Fibroblast of villous mesenchyme (primary cell): ENCODE data around the gene APBB2. TPM values are rescaled to one million over a fixed set of nuclear protein-coding genes. Genes with fewer than 3 reads are reported as not detected.

Experiments
- DNase-seq: peaks from one replicate; pipeline ENCODE4 v3.0.0-alpha.2; 2010; ENCODE audit warnings: low read depth
- H3K4me3 ChIP-seq: 2 replicates; pipeline ENCODE4 v1.5.1; 2011; ENCODE audit warnings: low read depth, mild to moderate bottlenecking, low read length
- total RNA-seq: library from RNA; depleted of rRNA; stranded (reverse); fragments of >200 nt; gene quantifications from 2 replicates; pipeline ENCODE4 v1.2.3, GENCODE V29; 2012
- TF ChIP-seq, protein P1 (sequence below): IDR thresholded peaks from 2 replicates; pipeline ENCODE4 v1.5.1; 2012; ENCODE audit warnings: low read depth, mild to moderate bottlenecking, low read length; ENCODE audit not compliant: insufficient read depth

The APBB2 gene
- total RNA-seq, 1 donor, result 133 TPM

DNA sequence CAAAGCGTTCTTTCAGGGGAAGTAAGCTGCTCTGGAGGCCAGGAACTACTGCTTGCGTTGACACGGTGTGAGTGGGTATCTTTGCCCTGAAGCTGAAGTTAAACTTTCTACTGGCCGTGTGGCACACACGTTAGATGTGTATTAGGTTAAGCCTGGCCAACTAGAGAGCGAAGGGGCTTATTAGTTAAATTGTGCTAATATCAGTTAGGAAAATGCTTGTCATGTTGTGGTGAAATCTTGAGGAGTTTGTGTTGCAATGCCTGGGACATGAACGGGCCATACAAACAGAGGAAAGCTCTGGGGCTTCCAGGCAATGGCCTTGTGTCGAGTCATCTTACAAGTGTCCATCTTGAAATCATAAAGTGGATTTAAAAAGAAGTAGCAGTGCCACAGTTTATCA, 402.0 kb downstream of the APBB2 start:
- peak; percentile 44 for DNase-seq
- TF ChIP-seq, protein P1, sequence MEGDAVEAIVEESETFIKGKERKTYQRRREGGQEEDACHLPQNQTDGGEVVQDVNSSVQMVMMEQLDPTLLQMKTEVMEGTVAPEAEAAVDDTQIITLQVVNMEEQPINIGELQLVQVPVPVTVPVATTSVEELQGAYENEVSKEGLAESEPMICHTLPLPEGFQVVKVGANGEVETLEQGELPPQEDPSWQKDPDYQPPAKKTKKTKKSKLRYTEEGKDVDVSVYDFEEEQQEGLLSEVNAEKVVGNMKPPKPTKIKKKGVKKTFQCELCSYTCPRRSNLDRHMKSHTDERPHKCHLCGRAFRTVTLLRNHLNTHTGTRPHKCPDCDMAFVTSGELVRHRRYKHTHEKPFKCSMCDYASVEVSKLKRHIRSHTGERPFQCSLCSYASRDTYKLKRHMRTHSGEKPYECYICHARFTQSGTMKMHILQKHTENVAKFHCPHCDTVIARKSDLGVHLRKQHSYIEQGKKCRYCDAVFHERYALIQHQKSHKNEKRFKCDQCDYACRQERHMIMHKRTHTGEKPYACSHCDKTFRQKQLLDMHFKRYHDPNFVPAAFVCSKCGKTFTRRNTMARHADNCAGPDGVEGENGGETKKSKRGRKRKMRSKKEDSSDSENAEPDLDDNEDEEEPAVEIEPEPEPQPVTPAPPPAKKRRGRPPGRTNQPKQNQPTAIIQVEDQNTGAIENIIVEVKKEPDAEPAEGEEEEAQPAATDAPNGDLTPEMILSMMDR, result no peak
- H3K4me3 ChIP-seq, result no peak overlapping the region

DNA sequence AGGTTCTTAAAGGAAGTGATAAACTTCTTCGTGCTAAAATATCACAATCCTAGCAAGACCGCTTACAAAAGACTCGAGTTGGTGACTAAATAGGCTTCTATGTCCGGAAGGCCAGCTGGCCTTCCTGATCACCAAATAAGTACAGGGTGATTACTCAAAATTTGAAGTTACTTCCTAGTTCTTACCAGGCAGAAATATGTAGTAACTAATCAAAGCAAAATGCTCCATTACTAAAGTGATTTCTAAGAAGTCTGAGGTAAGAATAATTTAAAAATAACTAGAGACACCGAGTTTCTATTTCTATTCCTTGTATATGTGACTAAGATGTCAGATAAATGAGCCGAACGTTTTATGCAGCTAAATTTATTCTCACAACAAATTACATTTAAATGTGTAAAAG, 402.4 kb downstream of the APBB2 start:
- peak; percentile 20 for DNase-seq
- H3K4me3 ChIP-seq, result no peak overlapping the region
- TF ChIP-seq, protein P1, result no peak

DNA sequence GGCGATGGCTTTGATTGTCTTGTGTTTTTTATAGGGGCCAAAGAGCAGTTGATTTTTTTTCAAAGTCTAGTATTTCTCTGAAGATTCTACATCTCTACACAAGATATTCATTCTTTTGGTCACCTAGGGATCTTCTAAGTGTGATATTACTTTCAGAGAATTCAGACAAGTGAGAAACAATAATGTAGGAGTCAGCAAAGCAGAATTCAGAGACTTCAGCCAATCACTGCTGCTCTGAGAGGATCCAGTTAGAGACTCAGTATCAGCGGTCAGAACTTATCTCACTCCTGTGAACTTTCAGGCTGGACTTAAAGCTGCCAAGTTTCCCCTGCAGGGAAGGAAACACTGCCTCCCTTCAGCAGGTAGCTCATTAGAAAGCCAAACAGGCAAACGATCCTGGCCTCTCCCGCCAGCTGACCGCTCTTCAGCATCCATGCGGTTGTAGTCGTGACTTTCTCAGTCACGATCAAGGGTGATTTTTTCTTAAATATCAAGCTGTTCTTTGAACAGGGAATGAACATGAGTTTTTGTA, 405.4 kb downstream of the APBB2 start:
- TF ChIP-seq, protein P1, result no peak
- DNase-seq, result no peak
- H3K4me3 ChIP-seq, result no peak overlapping the region

DNA sequence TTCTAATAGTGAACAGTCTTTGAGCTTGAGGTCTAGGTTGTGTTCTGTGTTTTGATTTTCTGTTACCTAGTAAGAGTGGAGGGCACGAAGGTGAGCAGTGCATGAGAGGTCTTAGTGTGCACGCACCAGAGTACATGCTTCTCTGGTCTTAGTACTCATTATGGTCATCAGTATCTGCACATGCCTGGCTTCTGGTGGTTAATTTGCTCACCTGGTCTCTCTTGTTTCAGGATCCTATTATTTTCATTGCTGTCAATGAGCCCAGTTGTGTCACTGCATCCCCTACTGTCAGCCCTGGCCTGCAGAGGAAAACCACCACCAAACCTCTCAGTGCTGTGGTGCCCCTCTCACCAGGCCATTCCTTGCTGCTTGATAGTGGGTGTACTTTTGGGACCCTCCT, 409.7 kb downstream of the APBB2 start:
- TF ChIP-seq, protein P1, result no peak
- DNase-seq, result no peak

GRCh38 chr4:40800064-40800463, 414.3 kb downstream of the APBB2 start:
- TF ChIP-seq, protein P1, result no peak
- H3K4me3 ChIP-seq, result no peak overlapping the region
- DNase-seq, result no peak

More for the DNA sequence above, 409.7 kb downstream of the APBB2 start:
- no peak overlapping the region for H3K4me3 ChIP-seq

DNA sequence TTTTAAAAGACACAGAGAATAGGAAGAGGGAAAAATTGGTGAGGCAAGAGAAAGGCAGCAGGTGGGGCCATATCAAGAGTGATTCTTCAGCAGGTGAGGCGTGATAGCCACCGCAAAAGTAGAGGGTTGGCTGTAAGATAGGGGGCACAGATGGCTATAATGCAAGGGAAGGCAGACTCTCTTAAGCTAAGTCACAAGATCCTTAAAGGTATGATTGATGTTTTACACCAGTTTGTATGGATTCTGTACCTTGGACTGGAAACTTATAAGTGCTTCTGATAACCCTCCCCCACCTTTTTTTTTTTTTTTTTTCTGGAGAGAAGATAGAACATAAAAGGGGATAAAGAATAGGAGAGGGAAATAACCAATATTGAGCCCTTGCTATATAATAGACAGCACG, 424.6 kb downstream of the APBB2 start:
- TF ChIP-seq, protein P1, result no peak
- DNase-seq, result no peak
- H3K4me3 ChIP-seq, result no peak overlapping the region

DNA sequence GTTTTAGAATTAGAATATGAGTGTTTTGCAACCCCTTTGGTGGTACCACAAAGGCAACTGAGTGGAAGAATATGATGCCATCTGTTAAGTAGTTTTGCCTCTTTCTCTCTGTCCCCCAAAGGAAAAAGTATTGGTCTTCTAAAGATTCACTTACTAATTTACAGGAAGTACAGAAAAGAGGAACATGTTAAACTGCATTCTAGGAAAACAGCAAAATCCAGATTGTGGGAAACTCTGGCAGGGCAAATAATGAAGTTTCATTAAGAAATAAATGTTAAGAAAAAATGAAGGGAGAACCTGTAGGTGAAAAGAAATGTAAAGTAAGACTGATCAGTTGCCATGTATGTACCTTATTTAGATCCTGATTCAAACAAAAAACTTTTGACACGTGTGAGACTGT, 425.3 kb downstream of the APBB2 start:
- no peak for DNase-seq
- no peak overlapping the region for H3K4me3 ChIP-seq
- TF ChIP-seq, protein P1, result no peak
